Natural killer cell (primary cell): ENCODE data around the gene EDARADD. TPM values are rescaled to one million over a fixed set of nuclear protein-coding genes. Genes with fewer than 3 reads are reported as not detected.
A peak's percentile ranks its signal among the peaks of the same experiment; 100 is the strongest.

Experiments
- ATAC-seq, 3 donors: fragments of 150-1000 bp in 2 of 3; fragments of 200-7000 bp in 1 of 3; cut with Tn5 transposase; 1 replicate in 1 of 3; 2 replicates in 2 of 3; pipeline ENCODE4 v1.10.0; 2021; ENCODE audit warnings: mild to moderate bottlenecking in 2 of 3, moderate library complexity in 2 of 3
- DNase-seq, 2 donors: peaks; one replicate each; pipeline versions ENCODE4 v3.0.0 to v3.0.0-alpha.2; 2013 to 2021; ENCODE audit warnings: mixed read lengths in 1 of 2
- H3K27ac ChIP-seq: one replicate; pipeline ENCODE4 v1.5.1; 2013; ENCODE audit warnings: mild to moderate bottlenecking, low read length
- H3K27me3 ChIP-seq: one replicate; pipeline ENCODE4 v1.6.1; 2013; ENCODE audit warnings: low read length; ENCODE audit not compliant: control insufficient read depth, insufficient read depth
- H3K36me3 ChIP-seq: one replicate; pipeline ENCODE4 v1.6.1; 2013; ENCODE audit warnings: low read length; ENCODE audit not compliant: control insufficient read depth, insufficient read depth
- H3K4me1 ChIP-seq: one replicate; pipeline ENCODE4 v1.6.1; 2013; ENCODE audit warnings: low read length; ENCODE audit not compliant: control insufficient read depth, insufficient read depth
- H3K4me3 ChIP-seq: one replicate; pipeline ENCODE4 v1.5.1; 2013; ENCODE audit warnings: low read length
- H3K9me3 ChIP-seq: one replicate; pipeline ENCODE4 v1.6.1; 2013; ENCODE audit warnings: low read length; ENCODE audit not compliant: control insufficient read depth, insufficient read depth
- H3K27ac Mint-ChIP-seq, 2 donors: one replicate each; pipeline ENCODE4 v1.8.0; 2022; ENCODE audit warnings: mild to moderate bottlenecking in 2 of 2, mixed read lengths in 2 of 2, moderate library complexity in 1 of 2
- H3K27me3 Mint-ChIP-seq, 2 donors: one replicate each; pipeline ENCODE4 v1.8.0; 2022; ENCODE audit warnings: low read depth in 2 of 2, mixed read lengths in 2 of 2
- H3K36me3 Mint-ChIP-seq: one replicate; pipeline ENCODE4 v1.8.0; 2022; ENCODE audit warnings: mixed read lengths
- H3K4me1 Mint-ChIP-seq, 2 donors: one replicate each; pipeline ENCODE4 v1.8.0; 2022; ENCODE audit warnings: mixed read lengths in 2 of 2
- H3K4me3 Mint-ChIP-seq: one replicate; pipeline ENCODE4 v1.8.0; 2022; ENCODE audit warnings: mild to moderate bottlenecking, moderate library complexity, mixed read lengths
- H3K9me3 Mint-ChIP-seq, 2 donors: one replicate each; pipeline ENCODE4 v1.8.0; 2022; ENCODE audit warnings: mixed read lengths in 2 of 2
- CTCF ChIP-seq: fragments of 200-600 bp; IDR thresholded peaks from one replicate; pipeline ENCODE4 v1.8.0; 2022; ENCODE audit warnings: antibody characterized with exemption
- WGBS: methylation state at CpG from one replicate; pipeline ENCODE4 v1.1.7; 2013; ENCODE audit warnings: missing lambda C conversion rate; ENCODE audit not compliant: insufficient coverage; 5-methylcytosine and 5-hydroxymethylcytosine counted together
- intact Hi-C: fragments of 100-400 bp; cut with micrococcal nuclease; formaldehyde crosslinking; loops from one replicate; pipeline ENCODE4 v1.14.2; 2022
- total RNA-seq, 4 donors: library from RNA; stranded (reverse); fragments of 120-200 nt in 1 of 4; gene quantifications; one replicate each; pipeline versions ENCODE4 v1.2.3 to v1.2.4, GENCODE V29; 2013 to 2022

Gene EDARADD
- total RNA-seq, 3 donors from 2014 or later (not counting 1 experiment from before 2014, with no cell fraction given): 2.0 to 5.4 (median 2.6) TPM

- no peak for DNase-seq
- Histone ChIP-seq H3K4me1 (peaks cover 29% of the 10 kb centered on the region), H3K4me3 (no peak overlapping the region), H3K36me3 (no peaks in the 10 kb centered on the region), H3K27ac (no peak overlapping the region), H3K9me3 (no peaks in the 10 kb centered on the region), H3K27me3 (no peaks in the 10 kb centered on the region)
- Mint-ChIP-seq H3K36me3 (peaks cover 8% of the 10 kb centered on the region), H3K4me3 (peak overlapping the region; percentile 47), H3K27ac (no peak overlapping the region), H3K27me3 (peaks cover 13 to 19% of the 10 kb centered on the region in 2 donors), H3K4me1 (peaks cover 31 to 47% of the 10 kb centered on the region in 2 donors), H3K9me3 (no peaks in the 10 kb centered on the region)
- 92% methylated on average over 3 of the region's 4 CpGs for WGBS
- intact Hi-C loops: loop anchor here (10.0 kb wide), 1 partner anchor 112 kb away; the partner anchor contains the start of gene ERO1B
- no peak for ATAC-seq
- TF ChIP-seq CTCF: no peak
Observed at GRCh38 chr1:236397173-236397759, 3.2 kb downstream of the EDARADD start.

GRCh38 chr1:236398538-236398937 lies 4.5 kb downstream of the EDARADD start:
- H3K4me3 ChIP-seq: no peak overlapping the region
- peaks cover 8% of the 10 kb centered on the region for H3K36me3 Mint-ChIP-seq
- no peak for TF ChIP-seq CTCF
- H3K9me3 ChIP-seq: no peaks in the 10 kb centered on the region
- H3K27me3 Mint-ChIP-seq: peaks cover 13 to 19% of the 10 kb centered on the region in 2 donors
- 91% methylated on average over 9 of the region's 10 CpGs for WGBS
- H3K27me3 ChIP-seq: no peaks in the 10 kb centered on the region
- no peak overlapping the region for H3K27ac ChIP-seq
- no peaks in the 10 kb centered on the region for H3K36me3 ChIP-seq
- H3K4me1 Mint-ChIP-seq: peaks cover 30 to 45% of the 10 kb centered on the region in 2 donors
- H3K4me1 ChIP-seq: peaks cover 25% of the 10 kb centered on the region
- H3K27ac Mint-ChIP-seq: no peak overlapping the region
- ATAC-seq (no peak), DNase-seq (no peak)
- intact Hi-C loops: loop anchor here (10.0 kb wide), 1 partner anchor 114 kb away; the partner anchor contains the start of gene ERO1B
- no peak overlapping the region for H3K4me3 Mint-ChIP-seq
- no peaks in the 10 kb centered on the region for H3K9me3 Mint-ChIP-seq

- no peaks in the 10 kb centered on the region for H3K36me3 ChIP-seq
- Mint-ChIP-seq H3K27ac (peak overlapping the region in 1 of 2 donors; percentile 50), H3K36me3 (peaks cover 8% of the 10 kb centered on the region)
Observed at GRCh38 chr1:236400061-236400603, 6.0 kb downstream of the EDARADD start.

More at GRCh38 chr1:236400061-236400603, 6.0 kb downstream of the EDARADD start:
- peaks cover 19% of the 10 kb centered on the region for H3K4me1 ChIP-seq
- no peak for TF ChIP-seq CTCF
- DNase-seq (no peak), ATAC-seq (no peak)
- 69% methylated on average over 8 of the region's 8 CpGs for WGBS
- Mint-ChIP-seq H3K4me3 (no peak overlapping the region), H3K4me1 (peaks cover 15 to 30% of the 10 kb centered on the region in 2 donors), H3K27me3 (peaks cover 8 to 9% of the 10 kb centered on the region in 2 donors), H3K9me3 (no peaks in the 10 kb centered on the region)
- intact Hi-C loops: no loop called here
- no peaks in the 10 kb centered on the region for H3K9me3 ChIP-seq
- H3K4me3 ChIP-seq: no peak overlapping the region
- H3K27ac ChIP-seq: no peak overlapping the region
- no peaks in the 10 kb centered on the region for H3K27me3 ChIP-seq
